Liver (tissue), 9 donors: ENCODE data around the gene RTN4IP1. TPM values are rescaled to one million over a fixed set of nuclear protein-coding genes. Genes with fewer than 3 reads are reported as not detected.
"Not testable (repeated sequence)": the region's sequence is repeated elsewhere in the genome, so short reads cannot be mapped to it uniquely, and the experiment has no call there.

ENCODE experiments used
- DNase-seq: peaks from one replicate; pipeline ENCODE4 v3.0.0-alpha.2; 2017; ENCODE audit warnings: low spot score
- H3K27ac ChIP-seq, 2 donors: one replicate each; pipeline ENCODE4 v1.7.0; 2013; ENCODE audit warnings: inconsistent platforms in 2 of 2, low read length in 2 of 2, control low read depth in 1 of 2, low read depth in 1 of 2, mild to moderate bottlenecking in 1 of 2
- H3K27me3 ChIP-seq, 4 donors: one replicate each; pipeline versions ENCODE4 v1.6.1 to v1.7.0; 2013; ENCODE audit warnings: low read length in 3 of 4, inconsistent platforms in 1 of 4, mild to moderate bottlenecking in 1 of 4, moderate library complexity in 1 of 4; ENCODE audit not compliant: control insufficient read depth in 4 of 4, insufficient read depth in 4 of 4
- H3K36me3 ChIP-seq, 4 donors: one replicate each; pipeline versions ENCODE4 v1.6.1 to v1.7.0; 2013; ENCODE audit warnings: low read length in 3 of 4, mild to moderate bottlenecking in 3 of 4, low read depth in 1 of 4, moderate library complexity in 1 of 4; ENCODE audit not compliant: control insufficient read depth in 4 of 4, insufficient read depth in 3 of 4
- H3K4me1 ChIP-seq, 4 donors: one replicate each; pipeline versions ENCODE4 v1.6.1 to v1.7.0; 2013; ENCODE audit warnings: low read length in 3 of 4, mild to moderate bottlenecking in 3 of 4, moderate library complexity in 1 of 4; ENCODE audit not compliant: control insufficient read depth in 4 of 4, insufficient read depth in 4 of 4
- H3K4me3 ChIP-seq, 3 donors: one replicate each; pipeline versions ENCODE4 v1.6.1 to v1.7.0; 2013; ENCODE audit warnings: low read length in 3 of 3, control low read depth in 1 of 3, low read depth in 1 of 3, mild to moderate bottlenecking in 1 of 3
- H3K9ac ChIP-seq, 2 donors: one replicate each; pipeline ENCODE4 v1.7.0; 2013; ENCODE audit warnings: low read length in 2 of 2, mild to moderate bottlenecking in 2 of 2, moderate library complexity in 2 of 2, control low read depth in 1 of 2, low read depth in 1 of 2
- H3K9me3 ChIP-seq, 4 donors: one replicate each; pipeline versions ENCODE4 v1.6.1 to v1.7.0; 2013; ENCODE audit warnings: low read length in 3 of 4; ENCODE audit not compliant: control insufficient read depth in 4 of 4
- FOXA1 ChIP-seq: IDR thresholded peaks from 2 replicates; pipeline ENCODE4 v1.6.1; 2016; ENCODE audit warnings: antibody characterized with exemption
- FOXA2 ChIP-seq: IDR thresholded peaks from 2 replicates; pipeline ENCODE4 v1.6.1; 2016; ENCODE audit warnings: antibody characterized with exemption
- GABPA ChIP-seq, 2 donors: IDR thresholded peaks in 1 of 2; conservative IDR thresholded peaks in 1 of 2; 2 replicates each; pipeline ENCODE4 v1.6.1; 2016; ENCODE audit warnings: antibody characterized with exemption in 2 of 2, mild to moderate bottlenecking in 1 of 2, moderate library complexity in 1 of 2
- HNF4A ChIP-seq, 2 donors: conservative IDR thresholded peaks; 2 replicates each; pipeline ENCODE4 v1.6.1; 2016; ENCODE audit warnings: antibody characterized with exemption in 2 of 2, mild to moderate bottlenecking in 2 of 2
- JUND ChIP-seq, 2 donors: IDR thresholded peaks; 2 replicates each; pipeline ENCODE4 v1.6.1; 2016; ENCODE audit warnings: antibody characterized with exemption in 2 of 2
- NR2F2 ChIP-seq: IDR thresholded peaks from 2 replicates; pipeline ENCODE4 v1.6.1; 2016; ENCODE audit warnings: antibody characterized with exemption
- RAD21 ChIP-seq, 2 donors: IDR thresholded peaks; 2 replicates each; pipeline ENCODE4 v1.6.1; 2016; ENCODE audit warnings: antibody characterized with exemption in 2 of 2, mild to moderate bottlenecking in 2 of 2
- RXRA ChIP-seq, 2 donors: IDR thresholded peaks; 2 replicates each; pipeline ENCODE4 v1.6.1; 2017 to 2018; ENCODE audit warnings: antibody characterized with exemption in 2 of 2, mild to moderate bottlenecking in 1 of 2
- SP1 ChIP-seq: IDR thresholded peaks from 2 replicates; pipeline ENCODE4 v1.6.1; 2018; ENCODE audit warnings: antibody characterized with exemption, mild to moderate bottlenecking
- TAF1 ChIP-seq: conservative IDR thresholded peaks from 2 replicates; pipeline ENCODE4 v1.6.1; 2016; ENCODE audit warnings: antibody characterized with exemption, mild to moderate bottlenecking
- YY1 ChIP-seq: IDR thresholded peaks from 2 replicates; pipeline ENCODE4 v1.6.1; 2016; ENCODE audit warnings: antibody characterized with exemption, mild to moderate bottlenecking
- WGBS: extraction: QIAGEN DNeasy Blood & Tissue Kit; methylation state at CpG from one replicate; pipeline ENCODE4 v1.1.7; 2013; 5-methylcytosine and 5-hydroxymethylcytosine counted together
- polyA plus RNA-seq, 2 donors: library from polyadenylated mRNA; stranded (reverse) in 1 of 2; unstranded in 1 of 2; fragments of 200-250 nt in 1 of 2; fragments of >200 nt in 1 of 2; fragmentation: Nextera tagmentation in 1 of 2; extraction: Ambion mirVana in 1 of 2; gene quantifications; one replicate each; pipeline versions ENCODE4 v1.2.1 to v1.2.3, GENCODE V29; 2013 to 2015
- total RNA-seq, 2 donors: library from RNA; depleted of rRNA; stranded (reverse); fragments of >200 nt; gene quantifications; one replicate each; pipeline ENCODE4 v1.2.3, GENCODE V29; 2014
- TF ChIP-seq, protein P1 (sequence below): IDR thresholded peaks from 2 replicates; pipeline ENCODE4 v1.6.1; 2016; ENCODE audit warnings: antibody characterized with exemption
- TF ChIP-seq, protein P2 (sequence below): IDR thresholded peaks from 2 replicates; pipeline ENCODE4 v1.6.1; 2016; ENCODE audit warnings: antibody characterized with exemption
- TF ChIP-seq, protein P3 (sequence below): fragments of 150-350 bp; IDR thresholded peaks from 2 replicates; pipeline ENCODE4 v1.5.1; 2017; ENCODE audit warnings: improper control_type of control experiment, low read depth, low read length; ENCODE audit not compliant: missing input control
- TF ChIP-seq, protein P4 (sequence below): IDR thresholded peaks from 2 replicates; pipeline ENCODE4 v1.6.1; 2016; ENCODE audit warnings: antibody characterized with exemption
- donor health status: healthy.
- donor health status: healthy.
- donor health status: healthy.
- donor health status: healthy.
- donor health status: healthy.

Gene RTN4IP1
- total and polyA plus RNA-seq, 4 donors = 3.7 to 6.9 (median 4.6) TPM

DNA sequence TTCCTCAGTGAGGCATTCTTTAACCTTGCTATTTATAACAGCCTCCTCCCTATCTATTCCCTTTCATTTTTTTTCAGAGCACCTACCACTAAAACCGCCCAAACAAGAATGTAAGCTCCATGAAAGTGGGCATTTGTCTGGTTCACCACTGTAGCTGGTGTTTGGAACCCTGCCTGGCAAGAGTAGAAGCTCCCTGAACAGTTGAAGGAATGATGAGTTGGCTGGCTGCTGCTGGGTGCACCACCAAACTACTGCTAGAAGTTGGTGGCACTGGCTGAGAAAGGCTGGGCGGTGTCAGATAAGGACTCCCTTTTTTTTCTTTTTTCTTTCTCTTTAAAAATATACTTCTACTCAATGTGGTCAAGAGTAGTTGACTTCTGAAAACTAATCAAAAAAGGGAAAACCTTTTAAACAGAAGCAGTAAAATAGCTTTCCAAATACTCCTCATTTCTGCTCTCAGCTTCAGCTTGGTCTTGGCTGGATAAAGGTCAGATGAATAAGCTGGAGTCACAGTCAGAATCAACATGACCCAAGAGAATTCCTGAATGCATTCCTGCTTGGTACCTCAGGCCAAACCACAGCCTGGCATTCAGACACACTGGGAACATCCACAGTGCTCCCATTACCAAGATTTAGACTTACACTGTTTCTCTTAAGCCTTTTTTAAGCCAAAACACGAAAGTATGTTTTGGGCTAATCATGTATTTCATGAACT lies 38.0 kb downstream of the RTN4IP1 start:
- H3K9ac ChIP-seq = no peak overlapping the region
- peaks cover 2 to 12% (median 4%) of the 10 kb centered on the region in 4 donors for H3K36me3 ChIP-seq
- no peak overlapping the region for H3K4me3 ChIP-seq
- no peak for DNase-seq
- H3K27ac ChIP-seq = no peak overlapping the region
- no peaks in the 10 kb centered on the region for H3K4me1 ChIP-seq
- 96% methylated on average over 3 of the region's 3 CpGs for WGBS
- H3K27me3 ChIP-seq = no peaks in the 10 kb centered on the region
- H3K9me3 ChIP-seq = no peaks in the 10 kb centered on the region
- no peak for TF ChIP-seq SP1
- no peak for TF ChIP-seq RAD21 (IDR thresholded peaks at IDR 0.05)
- no peak for TF ChIP-seq GABPA (IDR thresholded peaks at IDR 0.05 in 1 of 2, conservative IDR thresholded peaks at IDR 0.05 in 1 of 2)
- TF ChIP-seq, protein P1, sequence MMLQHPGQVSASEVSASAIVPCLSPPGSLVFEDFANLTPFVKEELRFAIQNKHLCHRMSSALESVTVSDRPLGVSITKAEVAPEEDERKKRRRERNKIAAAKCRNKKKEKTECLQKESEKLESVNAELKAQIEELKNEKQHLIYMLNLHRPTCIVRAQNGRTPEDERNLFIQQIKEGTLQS = no peak
- TF ChIP-seq FOXA2 = no peak
- TF ChIP-seq, protein P2, sequence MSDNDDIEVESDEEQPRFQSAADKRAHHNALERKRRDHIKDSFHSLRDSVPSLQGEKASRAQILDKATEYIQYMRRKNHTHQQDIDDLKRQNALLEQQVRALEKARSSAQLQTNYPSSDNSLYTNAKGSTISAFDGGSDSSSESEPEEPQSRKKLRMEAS = no peak
- TF ChIP-seq YY1 = no peak
- TF ChIP-seq HNF4A (conservative IDR thresholded peaks at IDR 0.05) = no peak
- TF ChIP-seq TAF1 = no peak
- TF ChIP-seq RXRA (IDR thresholded peaks at IDR 0.05) = no peak
- TF ChIP-seq FOXA1 = no peak
- TF ChIP-seq, protein P3, sequence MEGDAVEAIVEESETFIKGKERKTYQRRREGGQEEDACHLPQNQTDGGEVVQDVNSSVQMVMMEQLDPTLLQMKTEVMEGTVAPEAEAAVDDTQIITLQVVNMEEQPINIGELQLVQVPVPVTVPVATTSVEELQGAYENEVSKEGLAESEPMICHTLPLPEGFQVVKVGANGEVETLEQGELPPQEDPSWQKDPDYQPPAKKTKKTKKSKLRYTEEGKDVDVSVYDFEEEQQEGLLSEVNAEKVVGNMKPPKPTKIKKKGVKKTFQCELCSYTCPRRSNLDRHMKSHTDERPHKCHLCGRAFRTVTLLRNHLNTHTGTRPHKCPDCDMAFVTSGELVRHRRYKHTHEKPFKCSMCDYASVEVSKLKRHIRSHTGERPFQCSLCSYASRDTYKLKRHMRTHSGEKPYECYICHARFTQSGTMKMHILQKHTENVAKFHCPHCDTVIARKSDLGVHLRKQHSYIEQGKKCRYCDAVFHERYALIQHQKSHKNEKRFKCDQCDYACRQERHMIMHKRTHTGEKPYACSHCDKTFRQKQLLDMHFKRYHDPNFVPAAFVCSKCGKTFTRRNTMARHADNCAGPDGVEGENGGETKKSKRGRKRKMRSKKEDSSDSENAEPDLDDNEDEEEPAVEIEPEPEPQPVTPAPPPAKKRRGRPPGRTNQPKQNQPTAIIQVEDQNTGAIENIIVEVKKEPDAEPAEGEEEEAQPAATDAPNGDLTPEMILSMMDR = no peak
- TF ChIP-seq, protein P4, sequence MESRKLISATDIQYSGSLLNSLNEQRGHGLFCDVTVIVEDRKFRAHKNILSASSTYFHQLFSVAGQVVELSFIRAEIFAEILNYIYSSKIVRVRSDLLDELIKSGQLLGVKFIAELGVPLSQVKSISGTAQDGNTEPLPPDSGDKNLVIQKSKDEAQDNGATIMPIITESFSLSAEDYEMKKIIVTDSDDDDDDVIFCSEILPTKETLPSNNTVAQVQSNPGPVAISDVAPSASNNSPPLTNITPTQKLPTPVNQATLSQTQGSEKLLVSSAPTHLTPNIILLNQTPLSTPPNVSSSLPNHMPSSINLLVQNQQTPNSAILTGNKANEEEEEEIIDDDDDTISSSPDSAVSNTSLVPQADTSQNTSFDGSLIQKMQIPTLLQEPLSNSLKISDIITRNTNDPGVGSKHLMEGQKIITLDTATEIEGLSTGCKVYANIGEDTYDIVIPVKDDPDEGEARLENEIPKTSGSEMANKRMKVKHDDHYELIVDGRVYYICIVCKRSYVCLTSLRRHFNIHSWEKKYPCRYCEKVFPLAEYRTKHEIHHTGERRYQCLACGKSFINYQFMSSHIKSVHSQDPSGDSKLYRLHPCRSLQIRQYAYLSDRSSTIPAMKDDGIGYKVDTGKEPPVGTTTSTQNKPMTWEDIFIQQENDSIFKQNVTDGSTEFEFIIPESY = no peak
- no peak for TF ChIP-seq NR2F2
- TF ChIP-seq JUND (IDR thresholded peaks at IDR 0.05) = no peak

DNA sequence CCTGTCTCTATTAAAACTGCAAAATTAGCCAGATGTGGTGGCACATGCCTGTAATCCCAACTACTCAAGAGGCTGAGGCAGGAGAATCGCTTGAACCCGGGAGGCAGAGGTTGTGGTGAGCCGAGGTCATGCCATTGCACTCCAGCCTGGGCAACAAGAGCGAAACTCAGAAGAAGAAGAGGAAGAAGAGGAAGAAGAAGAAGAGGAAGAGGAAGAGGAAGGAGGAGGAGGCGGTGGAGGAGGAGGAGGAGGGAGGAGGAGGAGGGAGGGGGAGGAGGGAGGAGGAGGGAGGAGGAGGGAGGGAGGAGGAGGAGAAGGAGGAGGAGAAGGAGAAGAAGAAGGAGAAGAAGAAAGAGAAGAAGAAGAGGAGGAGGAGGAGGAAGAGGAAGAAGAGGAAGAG lies 40.4 kb downstream of the RTN4IP1 start:
- H3K9me3 ChIP-seq, H3K4me3 ChIP-seq, H3K27ac ChIP-seq, H3K27me3 ChIP-seq, DNase-seq, H3K4me1 ChIP-seq, H3K9ac ChIP-seq: not testable (repeated sequence)
- H3K36me3 ChIP-seq = peaks cover 2 to 12% (median 4%) of the 10 kb centered on the region in 4 donors
- WGBS = 77% methylated on average over 5 of the region's 5 CpGs
